GM23338 (cell line): ENCODE measurements around the gene ACTG1. TPM values are rescaled to one million over a fixed set of nuclear protein-coding genes. Genes with fewer than 3 reads are reported as not detected.

Experiments
- ATAC-seq: fragments of 200-7000 bp; cut with Tn5 transposase; 3 replicates; pipeline ENCODE4 v1.9.1; 2020
- DNase-seq: peaks from one replicate; pipeline ENCODE4 v3.0.0-alpha.2; 2015; ENCODE audit warnings: low spot score
- H2AFZ ChIP-seq: fragments of 200-600 bp; sonication (generic); 2 replicates; pipeline ENCODE4 v1.8.0; 2016; ENCODE audit warnings: antibody characterized with exemption, mild to moderate bottlenecking, moderate library complexity
- H3F3A ChIP-seq: fragments of 200-600 bp; sonication (generic); replicated peaks from 2 replicates; pipeline ENCODE4 v1.8.0; 2017; ENCODE audit warnings: antibody characterized with exemption, mixed run types, low read depth
- H3K27ac ChIP-seq: fragments of 200-600 bp; sonication (generic); 2 replicates; pipeline ENCODE4 v1.6.1; 2016; ENCODE audit warnings: low read depth
- H3K27me3 ChIP-seq: fragments of 200-600 bp; sonication (generic); 2 replicates; pipeline ENCODE4 v1.8.0; 2016; ENCODE audit warnings: mild to moderate bottlenecking, mixed run types, moderate library complexity; ENCODE audit not compliant: insufficient read depth
- H3K36me3 ChIP-seq: fragments of 200-600 bp; sonication (generic); 2 replicates; pipeline ENCODE4 v1.8.0; 2016; ENCODE audit warnings: mild to moderate bottlenecking; ENCODE audit not compliant: insufficient read depth
- H3K4me1 ChIP-seq: fragments of 200-600 bp; sonication (generic); 2 replicates; pipeline ENCODE4 v1.8.0; 2016; ENCODE audit warnings: mild to moderate bottlenecking, moderate library complexity; ENCODE audit not compliant: insufficient read depth
- H3K4me2 ChIP-seq: fragments of 200-600 bp; sonication (generic); 2 replicates; pipeline ENCODE4 v1.7.1; 2017; ENCODE audit warnings: mixed run types
- H3K4me3 ChIP-seq: fragments of 200-600 bp; sonication (generic); 2 replicates; pipeline ENCODE4 v1.6.1; 2016; ENCODE audit warnings: mixed run types
- H3K79me2 ChIP-seq: fragments of 200-600 bp; sonication (generic); replicated peaks from 2 replicates; pipeline ENCODE4 v1.8.0; 2017; ENCODE audit warnings: mild to moderate bottlenecking; ENCODE audit not compliant: insufficient read depth
- H3K9me2 ChIP-seq: fragments of 200-600 bp; sonication (generic); 2 replicates; pipeline ENCODE4 v1.8.0; 2017; ENCODE audit not compliant: insufficient read depth
- H4K20me1 ChIP-seq: fragments of 200-600 bp; sonication (generic); replicated peaks from 2 replicates; pipeline ENCODE4 v1.8.0; 2017; ENCODE audit warnings: mild to moderate bottlenecking; ENCODE audit not compliant: insufficient read depth
- H3K27ac Mint-ChIP-seq: 2 replicates; pipeline ENCODE4 v1.8.0; 2020; ENCODE audit warnings: inconsistent platforms, mild to moderate bottlenecking, moderate library complexity, mixed read lengths
- H3K27me3 Mint-ChIP-seq: 3 replicates; pipeline ENCODE4 v1.8.0; 2022; ENCODE audit warnings: low read depth, mild to moderate bottlenecking, moderate library complexity, mixed read lengths, inconsistent platforms; ENCODE audit not compliant: insufficient read depth, poor library complexity
- H3K36me3 Mint-ChIP-seq: 3 replicates; pipeline ENCODE4 v1.8.0; 2021; ENCODE audit warnings: low read depth, mild to moderate bottlenecking, inconsistent platforms, moderate library complexity, mixed read lengths
- H3K4me1 Mint-ChIP-seq: 3 replicates; pipeline ENCODE4 v1.8.0; 2020; ENCODE audit warnings: mild to moderate bottlenecking, inconsistent platforms, mixed read lengths
- H3K4me3 Mint-ChIP-seq: 3 replicates; pipeline ENCODE4 v1.8.0; 2021; ENCODE audit warnings: moderate library complexity, mild to moderate bottlenecking, inconsistent platforms, mixed read lengths
- H3K9me3 Mint-ChIP-seq: 3 replicates; pipeline ENCODE4 v1.8.0; 2020; ENCODE audit warnings: moderate library complexity, mild to moderate bottlenecking, inconsistent platforms, mixed read lengths
- CREB1 ChIP-seq: fragments of 250-450 bp; sonication (Bioruptor Pico); IDR thresholded peaks from 2 replicates; pipeline ENCODE4 v1.5.0; 2020; ENCODE audit warnings: low read depth, mild to moderate bottlenecking, moderate library complexity
- CTCF ChIP-seq, 2 experiments: fragments of 200-600 bp in 1 of 2; sonication (generic) in 1 of 2; conservative IDR thresholded peaks; 2 replicates each; pipeline versions ENCODE4 v1.5.1 to v1.6.1; 2016 to 2017; ENCODE audit warnings: antibody characterized with exemption in 2 of 2, low read depth in 2 of 2, mild to moderate bottlenecking in 2 of 2, moderate library complexity in 1 of 2
- ETS1 ChIP-seq: IDR thresholded peaks from 2 replicates; pipeline ENCODE4 v1.6.1; 2016; ENCODE audit warnings: antibody characterized with exemption
- EZH2 ChIP-seq: fragments of 200-600 bp; sonication (generic); IDR thresholded peaks from one replicate; pipeline ENCODE4 v1.8.0; 2017; ENCODE audit warnings: antibody characterized with exemption, mild to moderate bottlenecking, low read depth; ENCODE audit not compliant: unreplicated experiment
- EZH2phosphoT487 ChIP-seq: fragments of 200-600 bp; sonication (generic); IDR thresholded peaks from one replicate; pipeline ENCODE4 v1.8.1; 2018; ENCODE audit warnings: antibody characterized with exemption; ENCODE audit not compliant: unreplicated experiment
- JUNB ChIP-seq: IDR thresholded peaks from one replicate; pipeline ENCODE4 v1.6.1; 2016; ENCODE audit warnings: antibody characterized with exemption; ENCODE audit not compliant: unreplicated experiment
- NANOG ChIP-seq: IDR thresholded peaks from 2 replicates; pipeline ENCODE4 v1.6.1; 2016; ENCODE audit warnings: antibody characterized with exemption, borderline replicate concordance
- POLR2AphosphoS5 ChIP-seq: IDR thresholded peaks from 2 replicates; pipeline ENCODE4 v1.6.1; 2016; ENCODE audit warnings: antibody characterized with exemption, low read depth
- REST ChIP-seq: IDR thresholded peaks from one replicate; pipeline ENCODE4 v1.6.1; 2018; ENCODE audit warnings: antibody characterized with exemption; ENCODE audit not compliant: unreplicated experiment
- STAT1 ChIP-seq: IDR thresholded peaks from one replicate; pipeline ENCODE4 v1.6.1; 2016; ENCODE audit warnings: antibody characterized with exemption; ENCODE audit not compliant: unreplicated experiment
- ZNF114 ChIP-seq: fragments of 250-450 bp; sonication (Bioruptor Pico); IDR thresholded peaks from 2 replicates; pipeline ENCODE4 v1.5.0; 2020; ENCODE audit warnings: mild to moderate bottlenecking, moderate library complexity
- ZNF331 ChIP-seq: fragments of 250-450 bp; sonication (Bioruptor Pico); IDR thresholded peaks from 2 replicates; pipeline ENCODE4 v1.5.0; 2020; ENCODE audit warnings: low read depth, mild to moderate bottlenecking, moderate library complexity
- ZNF462 ChIP-seq: fragments of 250-450 bp; sonication (Bioruptor Pico); IDR thresholded peaks from 2 replicates; pipeline ENCODE4 v1.5.0; 2020; ENCODE audit warnings: mild to moderate bottlenecking, moderate library complexity
- polyA plus RNA-seq: library from polyadenylated mRNA; unstranded; fragments of >200 nt; fragmentation: Nextera tagmentation; extraction: Ambion mirVana; gene quantifications from 2 replicates; pipeline ENCODE4 v1.2.1, GENCODE V29; 2016
- total RNA-seq: library from RNA; depleted of rRNA; stranded (reverse); fragments of >200 nt; shearing (Covaris generic); gene quantifications from 2 replicates; pipeline ENCODE4 v1.2.3, GENCODE V29; 2014

The ACTG1 gene
- total and polyA plus RNA-seq, 2 experiments from 2014 or later = 1,867 to 4,739 TPM

GRCh38 chr17:81550830-81551457 is 38.3 kb upstream of the ACTG1 start:
- Histone ChIP-seq H2AFZ (no peak overlapping the region), H3K4me1 (peaks cover 8% of the 10 kb centered on the region; the same call in 1 of the 2 replicates), H3K79me2 (peaks cover 23% of the 10 kb centered on the region), H3K27me3 (no peaks in the 10 kb centered on the region), H3K4me2 (peak overlapping the region; percentile 97), H4K20me1 (no peaks in the 10 kb centered on the region; the same call in 1 of the 2 replicates), H3K4me3 (peak overlapping the region; percentile 99), H3F3A (peaks cover 15% of the 10 kb centered on the region), H3K36me3 (no peaks in the 10 kb centered on the region; the same call in 1 of the 2 replicates), H3K27ac (no peak overlapping the region), H3K9me2 (no peaks in the 10 kb centered on the region)
- no peak for DNase-seq
- no peak overlapping the region for H3K27ac Mint-ChIP-seq
- H3K36me3 Mint-ChIP-seq = peaks cover 38% of the 10 kb centered on the region
- TF ChIP-seq NANOG (no peak), POLR2AphosphoS5 (no peak), CREB1 (no peak), REST (no peak), EZH2 (no peak), ZNF331 (no peak), ZNF462 (CRISPR knock-in tag) (no peak), JUNB (no peak), CTCF (conservative IDR thresholded peaks at IDR 0.05; ENCODE audit: low read depth in 2 of 2) (no peak), ETS1 (no peak), STAT1 (no peak), ZNF114 (CRISPR knock-in tag) (no peak), EZH2phosphoT487 (no peak)
- H3K27me3 Mint-ChIP-seq = peaks cover 15% of the 10 kb centered on the region
- ATAC-seq = no peak
- H3K4me3 Mint-ChIP-seq = peak overlapping the region; percentile 90
- H3K4me1 Mint-ChIP-seq = peaks cover 20% of the 10 kb centered on the region
- H3K9me3 Mint-ChIP-seq = no peaks in the 10 kb centered on the region
